IPS-NIHi11 (cell line): ENCODE data around the gene SIRT3.
"Not testable (repeated sequence)": the region's sequence is repeated elsewhere in the genome, so short reads cannot be mapped to it uniquely, and the experiment has no call there.

Source experiments
- DNase-seq: peaks from one replicate; pipeline ENCODE4 v3.0.0; 2012; ENCODE audit warnings: mixed read lengths, low spot score

Gene SIRT3

GRCh38 chr11:240315-240714 is 4.2 kb upstream of the SIRT3 start:
- no peak for DNase-seq

DNA sequence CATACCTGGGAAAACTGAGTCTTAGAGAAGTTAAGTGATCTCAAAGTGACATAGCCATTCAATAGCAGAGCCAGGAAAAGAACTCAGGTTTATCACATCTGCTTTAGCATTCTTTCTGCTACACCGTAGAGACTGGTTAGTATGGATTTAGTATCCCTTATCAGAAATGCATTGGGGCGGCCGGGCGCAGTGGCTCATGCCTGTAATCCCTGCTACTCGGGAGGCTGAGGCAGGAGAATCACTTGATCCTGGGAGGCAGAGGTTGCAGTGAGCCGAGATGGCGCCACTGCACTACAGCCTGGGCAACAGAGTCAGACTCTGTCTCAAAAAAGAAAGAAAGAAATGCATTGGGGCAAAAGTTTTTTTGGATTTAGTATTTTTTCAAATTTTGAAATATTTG is 2.2 kb upstream of the SIRT3 start:
- DNase-seq, result not testable (repeated sequence)

DNA sequence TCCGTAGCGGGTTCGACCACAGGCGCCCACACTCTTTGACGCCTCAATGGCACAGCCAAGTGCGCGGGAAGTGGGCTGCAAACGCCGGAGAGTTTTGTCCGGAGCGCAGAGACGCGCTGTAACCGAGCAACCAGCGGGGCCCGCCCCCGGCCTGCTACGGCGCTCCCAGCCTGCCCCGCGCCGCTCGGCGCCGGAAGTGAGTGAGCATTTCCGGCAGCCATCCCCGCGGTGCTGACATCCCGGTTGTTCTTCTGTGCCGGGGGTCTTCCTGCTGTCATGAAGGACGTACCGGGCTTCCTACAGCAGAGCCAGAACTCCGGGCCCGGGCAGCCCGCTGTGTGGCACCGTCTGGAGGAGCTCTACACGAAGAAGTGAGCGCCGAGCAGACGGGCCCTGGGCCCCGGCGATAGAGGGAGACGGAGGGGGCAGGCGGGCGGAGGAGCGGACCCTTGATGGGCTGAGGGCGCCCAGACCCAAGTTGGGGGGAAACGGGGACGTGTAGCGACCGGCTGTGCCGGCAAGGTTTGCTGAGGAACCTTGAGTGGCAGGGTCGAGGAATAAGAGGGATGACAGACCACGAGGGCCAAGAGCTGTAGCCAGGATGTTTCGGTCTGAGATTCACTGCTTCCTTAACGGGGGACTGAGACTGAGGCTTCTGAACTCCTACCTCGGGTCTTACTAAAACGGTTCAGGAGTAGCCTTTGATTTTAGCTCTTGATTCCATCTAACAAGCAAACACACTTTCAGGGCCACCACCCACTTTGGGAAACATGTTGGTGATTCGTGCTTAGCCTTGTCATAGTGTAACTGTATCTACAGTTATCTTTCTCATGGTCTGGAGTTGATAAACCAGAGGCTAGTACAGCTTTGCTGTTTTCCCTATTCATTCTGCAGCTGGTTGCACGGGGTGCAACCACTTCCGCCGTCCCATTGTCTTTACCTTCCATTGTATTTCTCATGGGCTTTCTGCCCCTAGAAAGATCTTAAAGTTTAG is 929 bp upstream of the SIRT3 start, which contains the start of gene PSMD13:
PSMD13 (plus strand) TSS at position 203 of the 994 bp plus-strand sequence; CDS start at position 277, 74 bp downstream.
- peak; percentile 96 for DNase-seq

- DNase-seq, result no peak
These were observed 539 bp downstream of the SIRT3 start for GRCh38 chr11:235609-235996.

DNA sequence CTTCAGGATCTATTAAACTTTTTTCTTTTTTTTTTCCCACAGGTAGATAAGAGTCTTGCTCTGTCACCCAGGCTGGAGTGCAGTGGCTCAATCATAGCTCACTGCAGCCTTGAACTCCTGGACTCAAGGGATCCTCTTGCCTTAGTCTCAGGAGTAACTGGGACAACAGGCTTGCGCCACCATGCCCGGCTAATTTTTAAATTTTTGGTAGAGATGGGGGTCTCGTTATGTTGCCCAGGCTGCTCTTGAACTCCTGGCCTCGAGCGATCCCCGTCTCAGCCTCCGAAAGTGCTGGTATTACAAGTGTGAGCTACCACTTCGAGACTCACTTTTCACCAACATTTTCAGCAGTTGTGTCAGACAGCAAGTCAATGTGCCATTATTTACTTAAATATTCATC is 962 bp downstream of the SIRT3 start:
- DNase-seq, result no peak

- no peak for DNase-seq
These were observed 3.2 kb downstream of the SIRT3 start for GRCh38 chr11:232783-233565.

DNA sequence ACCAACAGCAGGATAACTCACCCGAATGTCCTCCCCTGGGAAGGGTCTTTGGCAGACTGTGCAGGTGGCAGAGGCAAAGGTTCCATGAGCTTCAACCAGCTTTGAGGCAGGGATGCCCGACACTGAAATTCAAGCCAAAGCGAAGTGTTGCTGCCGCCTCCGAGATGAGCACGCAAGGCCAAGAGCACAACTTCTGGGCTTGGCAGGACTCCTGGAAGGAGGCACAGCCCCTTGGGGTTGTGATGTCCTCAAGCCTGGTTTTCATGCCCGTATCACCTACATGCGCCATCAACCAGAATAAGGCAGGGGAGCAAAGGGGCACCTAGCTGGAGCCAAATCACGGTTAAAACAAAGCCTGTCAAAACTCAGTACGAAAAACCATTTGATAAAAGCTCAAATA is 5.7 kb downstream of the SIRT3 start:
- no peak for DNase-seq

DNA sequence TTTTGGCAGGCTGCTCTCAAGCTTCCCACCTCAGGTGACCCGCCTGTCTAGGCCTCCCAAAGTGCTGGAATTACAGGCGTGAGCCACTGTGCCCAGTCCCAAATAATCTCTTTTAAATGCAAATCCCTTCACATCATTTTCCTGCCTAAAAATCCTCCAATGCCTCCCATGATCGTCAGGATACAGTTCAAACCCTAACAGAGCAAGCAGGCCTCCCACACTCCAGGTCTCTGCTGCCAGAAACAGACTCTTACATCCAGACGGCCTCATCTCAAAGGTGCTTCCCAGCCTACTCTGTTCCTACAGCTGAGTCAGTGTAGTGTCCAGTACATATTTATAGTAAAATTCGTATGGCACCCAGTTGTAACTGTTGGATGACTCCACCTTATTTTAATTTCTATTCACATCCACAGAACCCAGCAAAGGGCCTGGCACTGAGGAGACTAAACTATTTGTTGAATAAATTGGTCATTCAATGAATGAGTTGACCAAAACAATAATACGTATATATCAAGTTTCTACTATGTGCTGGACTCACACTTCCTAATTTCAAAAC is 8.2 kb downstream of the SIRT3 start:
- no peak for DNase-seq

- no peak for DNase-seq
These were observed 10.2 kb downstream of the SIRT3 start for GRCh38 chr11:225734-226453.

DNA sequence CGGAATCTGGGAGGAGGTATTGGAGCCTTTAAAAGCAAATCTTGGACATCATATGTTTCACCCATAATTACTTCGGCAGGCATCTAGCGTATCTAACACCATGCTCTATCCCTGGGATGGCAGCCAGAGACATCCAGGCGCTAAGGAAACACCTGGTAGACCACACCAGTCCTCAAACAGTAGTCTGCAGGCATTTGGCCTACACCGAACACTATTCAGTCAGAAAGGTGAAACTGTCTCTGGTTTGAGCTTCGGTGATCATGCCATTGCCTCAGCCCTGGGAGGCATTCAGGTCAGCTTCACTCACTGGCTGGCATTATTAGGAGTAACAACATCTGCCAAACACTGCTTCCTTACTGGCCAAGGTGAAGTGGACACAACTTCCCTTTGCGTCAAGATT is 11.7 kb downstream of the SIRT3 start:
- no peak for DNase-seq

GRCh38 chr11:223884-224283 is 12.3 kb downstream of the SIRT3 start:
- DNase-seq, result no peak

- no peak for DNase-seq
These were observed 12.9 kb downstream of the SIRT3 start for GRCh38 chr11:223026-223789.

DNA sequence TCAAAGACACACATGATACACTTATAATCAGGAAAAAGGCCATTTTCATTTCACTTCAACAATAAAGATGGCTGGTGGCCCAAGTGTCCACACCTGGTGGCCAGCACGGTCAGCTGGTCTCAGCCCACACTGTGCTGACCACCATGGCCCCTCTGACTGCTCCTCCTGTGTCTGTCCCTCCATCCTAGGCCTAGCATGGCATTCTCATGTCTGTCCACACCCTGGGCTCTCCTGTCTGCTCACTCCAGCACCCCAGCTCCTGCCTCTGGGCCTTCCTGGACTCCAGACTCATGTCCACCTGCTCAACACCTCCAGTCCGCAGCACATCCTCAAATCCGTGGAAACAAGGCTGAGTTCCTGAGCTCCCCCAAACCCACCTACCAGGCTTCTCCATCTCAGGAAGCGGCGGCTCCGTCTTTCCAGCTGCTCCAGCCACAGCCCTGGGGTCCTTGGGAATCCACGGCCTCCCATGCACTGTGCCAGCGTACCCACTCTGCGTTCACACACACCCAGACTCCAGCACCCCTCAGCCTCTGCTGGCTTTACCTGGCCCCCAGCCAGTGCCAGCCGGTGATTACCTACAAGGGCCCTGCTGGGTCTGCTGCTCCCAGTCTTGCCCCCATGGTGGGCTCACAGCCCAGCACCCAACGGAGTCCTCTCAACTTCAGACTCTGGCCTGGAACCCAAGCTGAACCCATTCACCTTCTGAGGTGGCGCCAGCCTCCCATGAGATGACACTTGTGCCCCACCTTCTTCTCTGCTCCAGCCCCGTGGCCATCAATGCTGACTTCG is 13.9 kb downstream of the SIRT3 start:
- no peak for DNase-seq

- no peak for DNase-seq
These were observed 14.6 kb downstream of the SIRT3 start for GRCh38 chr11:221539-221938.

- DNase-seq, result not testable (repeated sequence)
These were observed 15.4 kb downstream of the SIRT3 start for GRCh38 chr11:220641-221215.

GRCh38 chr11:218815-219593 is 17.1 kb downstream of the SIRT3 start:
- no peak for DNase-seq

- no peak for DNase-seq
These were observed 18.4 kb downstream of the SIRT3 start for GRCh38 chr11:217704-218103.

DNA sequence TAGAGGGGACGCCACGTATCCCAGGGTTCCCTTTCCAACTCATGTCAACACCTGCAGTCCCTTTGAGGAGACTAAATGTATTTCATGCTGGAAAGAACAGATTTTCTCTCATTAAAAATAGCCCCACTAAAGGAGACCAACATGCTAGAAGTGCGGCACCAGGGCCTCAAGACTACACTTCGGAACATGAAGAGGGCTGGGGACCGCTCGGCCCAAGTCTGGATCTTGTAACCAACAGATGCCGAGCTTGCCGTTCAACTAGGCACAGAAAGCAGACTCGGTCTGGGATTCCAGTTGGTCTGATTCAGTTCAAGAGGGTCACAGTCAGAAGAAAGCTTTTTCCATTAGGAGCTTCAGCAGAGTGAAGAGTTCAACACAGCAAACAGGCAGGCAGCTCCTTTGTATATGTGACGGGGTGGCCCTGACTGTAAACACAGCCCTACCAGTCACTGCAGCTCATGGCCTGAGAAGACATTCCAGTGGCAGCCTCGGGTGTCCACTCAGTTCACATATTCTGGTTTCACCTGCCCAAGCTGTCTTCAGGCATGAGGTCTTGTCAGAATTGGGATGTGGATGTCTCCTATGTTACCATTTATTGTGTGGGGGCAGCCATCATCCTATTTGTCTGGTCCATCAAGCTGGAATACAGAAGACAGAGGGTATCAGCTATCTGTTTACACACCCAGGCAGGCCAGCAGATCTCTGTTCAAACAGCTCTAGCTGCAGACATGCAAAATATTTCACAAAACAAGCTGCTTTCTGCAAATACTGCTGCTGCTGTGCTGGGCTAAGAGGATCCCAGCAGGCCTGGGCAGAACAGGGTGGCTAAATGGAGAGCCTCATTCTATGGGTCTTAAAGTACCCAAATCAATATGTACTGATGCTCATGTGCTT is 19.8 kb downstream of the SIRT3 start:
- no peak for DNase-seq
